Activated CD8-positive, alpha-beta memory T cell treated with anti-CD3 and anti-CD28 coated beads, Interleukin-2, amount 10 ng/mL, durations not matched to agents 7 days and 5 days (primary cell): ENCODE measurements around the gene CDH4. TPM values are rescaled to one million over a fixed set of nuclear protein-coding genes. Genes with fewer than 3 reads are reported as not detected.

Source experiments
- ATAC-seq: fragments of 150-1000 bp; cut with Tn5 transposase; one replicate; pipeline ENCODE4 v1.10.0; 2021; ENCODE audit warnings: moderate library complexity
- CTCF ChIA-PET: fragments of 350-600 bp; sonication (Branson Sonifier 250); formaldehyde crosslinking; loops from one replicate; lab custom pipeline; 2021; ENCODE audit warnings: antibody characterized with exemption; lab: Charles Lee
- DNase-seq: peaks from one replicate; pipeline ENCODE4 v3.0.0-alpha.2; 2020
- H3K27ac Mint-ChIP-seq: one replicate; pipeline ENCODE4 v1.8.0; 2021; ENCODE audit warnings: mild to moderate bottlenecking, mixed read lengths
- H3K27me3 Mint-ChIP-seq: one replicate; pipeline ENCODE4 v1.8.0; 2021; ENCODE audit warnings: mixed read lengths
- H3K36me3 Mint-ChIP-seq: one replicate; pipeline ENCODE4 v1.8.0; 2021; ENCODE audit warnings: mild to moderate bottlenecking, mixed read lengths
- H3K4me1 Mint-ChIP-seq: one replicate; pipeline ENCODE4 v1.8.0; 2021; ENCODE audit warnings: mixed read lengths
- H3K4me3 Mint-ChIP-seq: one replicate; pipeline ENCODE4 v1.8.0; 2021; ENCODE audit warnings: mild to moderate bottlenecking, moderate library complexity, mixed read lengths
- H3K9me3 Mint-ChIP-seq: one replicate; pipeline ENCODE4 v1.8.0; 2022; ENCODE audit warnings: low read depth, mixed read lengths
- total RNA-seq, 2 experiments: library from RNA; stranded (reverse); gene quantifications; one replicate each; pipeline ENCODE4 v1.2.3, GENCODE V29; 2021

CDH4 gene
- total RNA-seq, 2 experiments from 2014 or later, result 0.02 TPM; not detected in 1

DNA sequence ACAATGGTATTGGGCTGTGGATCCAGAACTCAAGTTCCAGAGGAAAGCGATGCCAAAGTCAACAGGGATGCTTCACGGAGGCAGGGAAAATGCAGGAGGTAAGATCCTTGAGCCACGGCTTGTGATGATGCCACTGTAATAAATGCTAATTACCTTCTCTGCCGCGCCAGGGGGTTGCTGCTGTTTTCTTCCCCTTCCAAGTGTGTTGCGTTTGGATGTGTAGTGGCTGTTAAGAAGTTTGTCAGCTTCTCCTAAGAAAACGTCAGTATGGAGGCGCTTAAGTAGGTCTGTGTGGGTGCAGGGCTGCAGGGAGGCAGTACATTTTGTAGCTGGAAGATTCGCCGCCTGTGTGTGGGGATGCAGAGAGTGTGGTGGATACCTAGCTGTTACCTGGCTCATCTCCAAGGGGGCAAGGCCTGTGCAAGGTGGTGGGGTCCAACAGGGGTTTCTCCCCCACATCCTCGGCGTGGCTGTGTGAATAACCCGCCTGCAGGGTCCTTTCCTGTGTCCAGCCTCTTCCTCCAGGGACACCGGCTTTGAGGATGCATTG, 318.7 kb downstream of the CDH4 start:
- peaks cover 5% of the 10 kb centered on the region for H3K9me3 Mint-ChIP-seq
- CTCF ChIA-PET, result no interaction called here
- no peaks in the 10 kb centered on the region for H3K36me3 Mint-ChIP-seq
- no peak overlapping the region for H3K4me3 Mint-ChIP-seq
- H3K4me1 Mint-ChIP-seq, result no peaks in the 10 kb centered on the region
- DNase-seq, result no peak
- ATAC-seq, result no peak
- no peak overlapping the region for H3K27ac Mint-ChIP-seq
- no peaks in the 10 kb centered on the region for H3K27me3 Mint-ChIP-seq

DNA sequence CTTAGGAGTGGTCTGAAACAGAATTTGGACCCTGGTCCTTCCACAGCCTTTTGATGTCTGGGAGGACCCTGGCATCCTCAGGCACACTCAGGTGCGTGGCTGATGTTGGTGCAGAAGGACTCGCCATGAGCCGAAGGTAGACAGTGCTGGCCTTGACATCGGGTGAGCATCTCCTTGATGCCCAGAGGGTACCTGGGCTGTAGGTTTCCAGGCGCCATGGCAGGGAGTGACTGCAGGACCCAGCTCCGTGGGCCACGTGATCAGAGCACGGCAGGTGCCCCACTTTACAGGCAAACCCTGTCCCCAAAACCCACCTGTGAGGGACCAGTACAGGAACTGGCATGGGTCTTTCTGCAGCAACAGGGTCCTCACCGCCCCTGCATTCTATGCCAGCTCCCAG, 319.2 kb downstream of the CDH4 start:
- DNase-seq, result no peak
- no peaks in the 10 kb centered on the region for H3K36me3 Mint-ChIP-seq

DNA sequence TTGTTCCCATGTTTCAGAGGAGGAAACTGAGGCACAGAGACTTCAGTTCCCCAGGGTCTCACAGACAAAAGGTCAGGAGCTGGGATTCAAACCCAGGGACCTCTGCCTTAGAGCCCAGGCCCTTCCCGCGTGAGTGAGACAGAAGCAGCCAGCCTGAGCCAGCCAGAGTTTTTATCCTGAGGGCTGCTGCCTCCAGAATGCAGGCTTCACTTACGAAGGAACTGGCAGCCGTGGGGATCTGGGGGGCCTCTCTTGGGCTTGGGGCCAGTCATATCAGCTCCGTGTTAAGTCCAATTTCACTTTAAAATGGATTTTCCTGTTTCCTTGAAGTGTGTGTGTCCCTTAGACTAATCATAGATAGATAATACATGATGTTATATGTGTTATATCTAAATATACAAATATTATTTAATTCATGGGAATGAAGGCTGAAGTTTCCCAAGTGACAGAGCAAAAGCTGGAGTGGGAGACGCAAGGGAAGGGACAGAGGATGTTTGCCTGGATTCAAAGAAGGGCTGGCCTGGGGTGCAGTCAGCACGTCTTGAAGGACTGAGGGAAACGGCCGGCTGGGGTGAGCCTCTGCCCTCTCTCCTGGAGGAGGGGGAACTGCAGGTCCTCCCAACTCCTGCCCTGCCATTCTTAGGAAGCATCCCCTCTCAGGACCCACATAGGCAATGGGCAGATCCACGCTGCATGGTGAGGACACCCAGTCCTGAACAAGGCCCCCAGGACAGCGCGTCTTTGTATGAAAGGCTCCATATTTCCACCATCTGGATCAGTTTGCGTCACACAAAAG, 320.1 kb downstream of the CDH4 start:
- no peak for ATAC-seq
- CTCF ChIA-PET, result no interaction called here
- Mint-ChIP-seq H3K4me3 (no peak overlapping the region), H3K36me3 (no peaks in the 10 kb centered on the region), H3K9me3 (peaks cover 5% of the 10 kb centered on the region), H3K27me3 (no peaks in the 10 kb centered on the region), H3K27ac (no peak overlapping the region), H3K4me1 (no peaks in the 10 kb centered on the region)
- no peak for DNase-seq

More for the DNA sequence above, 319.2 kb downstream of the CDH4 start:
- Mint-ChIP-seq H3K27me3 (no peaks in the 10 kb centered on the region), H3K4me1 (no peaks in the 10 kb centered on the region), H3K4me3 (no peak overlapping the region), H3K9me3 (peaks cover 5% of the 10 kb centered on the region), H3K27ac (no peak overlapping the region)
- CTCF ChIA-PET, result no interaction called here
- ATAC-seq, result no peak

DNA sequence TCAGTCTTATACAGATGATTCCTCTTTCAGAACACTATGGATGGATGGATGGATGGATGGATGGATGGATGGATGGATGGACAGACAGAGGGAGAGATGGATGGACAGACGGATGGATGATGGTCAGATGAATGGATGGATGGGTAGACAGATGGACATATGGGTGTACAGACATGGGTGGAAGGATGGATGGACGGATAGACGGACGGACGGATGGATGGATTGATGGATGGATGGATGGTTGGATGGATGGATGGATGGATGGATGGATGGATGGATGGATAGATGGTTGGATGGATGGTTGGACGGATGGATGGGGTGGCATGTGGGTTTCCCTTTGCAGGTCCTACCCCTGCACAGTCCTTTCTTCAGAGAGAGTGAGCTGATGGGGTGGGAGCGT, 320.7 kb downstream of the CDH4 start:
- ATAC-seq (no peak), DNase-seq (no peak)
- peaks cover 5% of the 10 kb centered on the region for H3K9me3 Mint-ChIP-seq
- H3K27me3 Mint-ChIP-seq, result no peaks in the 10 kb centered on the region
- H3K4me3 Mint-ChIP-seq, result no peak overlapping the region
- no peak overlapping the region for H3K27ac Mint-ChIP-seq
- H3K36me3 Mint-ChIP-seq, result no peaks in the 10 kb centered on the region
- H3K4me1 Mint-ChIP-seq, result no peaks in the 10 kb centered on the region
- CTCF ChIA-PET, result no interaction called here

DNA sequence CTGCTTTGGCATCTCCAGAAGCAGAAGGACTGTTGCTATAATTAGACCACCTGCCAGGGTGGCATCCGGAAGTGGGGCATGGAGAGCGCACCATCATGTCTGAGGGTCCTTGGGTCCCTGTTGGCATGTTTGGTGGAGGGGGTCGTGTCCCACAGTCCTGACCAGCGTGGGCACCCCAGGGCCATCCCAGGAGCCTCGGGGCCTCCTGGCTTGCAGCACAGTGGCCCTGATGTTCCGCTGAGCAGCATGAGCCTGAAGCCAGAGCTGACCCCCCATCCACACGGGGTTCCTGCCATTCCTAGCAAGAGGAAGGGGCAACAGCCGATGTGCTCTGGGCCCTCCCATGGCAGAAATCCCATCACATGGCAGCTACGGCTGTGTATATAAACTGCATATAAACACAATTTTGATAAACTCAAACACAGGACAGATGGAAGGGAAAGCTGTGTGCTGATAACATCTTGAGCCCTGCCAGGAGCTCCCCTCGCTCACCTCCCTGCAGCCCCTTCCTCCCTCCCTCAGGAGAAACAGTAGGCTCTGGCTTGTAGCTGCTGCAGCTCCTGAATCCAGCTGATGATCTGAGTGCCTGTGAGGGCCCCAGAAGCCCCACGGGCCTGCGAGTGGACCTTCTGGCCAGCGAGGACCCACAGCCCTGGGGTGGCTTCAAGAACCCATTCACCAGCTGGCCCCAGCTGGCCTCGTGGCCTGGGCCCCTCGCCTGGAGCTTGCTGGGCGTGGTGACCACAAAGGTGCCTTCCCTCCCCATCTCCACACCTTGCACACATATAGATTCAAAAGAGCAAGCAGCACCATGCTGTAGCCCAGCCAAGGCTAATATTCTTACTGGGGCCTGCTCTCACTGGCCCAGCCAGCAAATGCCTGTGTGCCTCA, 321.6 kb downstream of the CDH4 start:
- peaks cover 5% of the 10 kb centered on the region for H3K9me3 Mint-ChIP-seq
- no peak overlapping the region for H3K27ac Mint-ChIP-seq
- CTCF ChIA-PET, result no interaction called here
- no peaks in the 10 kb centered on the region for H3K27me3 Mint-ChIP-seq
- H3K36me3 Mint-ChIP-seq, result no peaks in the 10 kb centered on the region
- H3K4me1 Mint-ChIP-seq, result no peaks in the 10 kb centered on the region
- DNase-seq, result no peak
- H3K4me3 Mint-ChIP-seq, result no peak overlapping the region
- no peak for ATAC-seq

DNA sequence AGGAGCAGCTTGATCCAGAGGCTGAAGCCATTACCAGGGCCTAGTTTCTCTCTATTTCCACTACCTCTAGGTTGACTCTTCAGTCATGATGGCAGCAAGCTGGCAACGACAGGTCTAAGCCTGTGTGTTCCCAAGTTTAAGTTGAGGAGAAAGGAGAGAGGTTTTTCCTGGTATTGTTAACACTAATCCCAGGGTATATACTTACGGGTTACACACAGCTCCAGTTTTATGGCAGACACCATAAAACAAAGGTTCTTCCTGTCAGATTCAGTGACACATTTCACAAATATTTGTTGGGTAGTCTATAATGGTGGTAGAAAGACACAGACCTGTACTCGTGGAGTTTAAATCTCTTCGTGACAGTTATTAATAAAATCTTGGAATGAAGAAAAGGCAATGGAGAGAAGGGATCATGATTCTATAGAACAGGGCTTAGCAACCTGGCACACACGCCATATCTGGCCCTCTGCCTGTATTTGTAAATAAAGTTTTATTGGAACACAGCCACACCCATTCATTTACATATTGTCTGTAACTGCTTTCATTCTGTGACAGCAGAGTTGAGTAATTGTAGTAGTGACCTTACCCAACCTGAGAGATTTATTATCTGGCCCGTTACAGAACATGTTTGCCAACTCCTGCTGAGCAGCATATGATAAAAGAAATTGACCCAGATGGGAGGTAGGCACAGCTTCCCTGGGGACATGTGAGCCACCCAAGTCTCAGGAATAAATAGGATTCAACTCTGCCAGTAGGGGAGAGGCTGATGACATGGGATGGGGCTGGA, 323.3 kb downstream of the CDH4 start:
- H3K36me3 Mint-ChIP-seq, result no peaks in the 10 kb centered on the region
- no peaks in the 10 kb centered on the region for H3K4me1 Mint-ChIP-seq
- no peak for ATAC-seq
- no peak for DNase-seq
- CTCF ChIA-PET, result no interaction called here
- H3K27ac Mint-ChIP-seq, result no peak overlapping the region
- H3K9me3 Mint-ChIP-seq, result peaks cover 3% of the 10 kb centered on the region
- no peaks in the 10 kb centered on the region for H3K27me3 Mint-ChIP-seq
- no peak overlapping the region for H3K4me3 Mint-ChIP-seq

DNA sequence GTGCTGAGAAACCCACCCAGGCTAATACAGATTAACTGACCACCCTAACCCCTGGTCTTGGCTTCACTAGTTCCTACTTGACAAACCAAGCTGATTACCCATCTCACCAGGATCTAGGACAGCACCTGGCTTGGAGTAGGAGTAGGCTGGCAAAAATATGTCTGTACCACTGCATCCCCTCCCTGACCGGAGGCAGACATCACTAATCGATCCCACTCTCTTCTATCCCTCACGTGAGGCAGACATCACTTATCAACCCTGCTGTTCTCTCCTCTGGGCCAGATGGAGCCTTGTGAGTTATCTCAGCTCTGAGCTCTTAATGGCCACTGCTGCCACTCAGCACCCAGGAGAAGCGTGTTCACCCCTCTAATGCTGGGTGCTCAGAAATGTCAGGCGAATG, 324.3 kb downstream of the CDH4 start:
- DNase-seq, result no peak
- CTCF ChIA-PET, result no interaction called here
- Mint-ChIP-seq H3K9me3 (peaks cover 3% of the 10 kb centered on the region), H3K4me3 (no peak overlapping the region), H3K27ac (no peak overlapping the region), H3K27me3 (no peaks in the 10 kb centered on the region), H3K4me1 (no peaks in the 10 kb centered on the region), H3K36me3 (no peaks in the 10 kb centered on the region)
- ATAC-seq, result no peak

DNA sequence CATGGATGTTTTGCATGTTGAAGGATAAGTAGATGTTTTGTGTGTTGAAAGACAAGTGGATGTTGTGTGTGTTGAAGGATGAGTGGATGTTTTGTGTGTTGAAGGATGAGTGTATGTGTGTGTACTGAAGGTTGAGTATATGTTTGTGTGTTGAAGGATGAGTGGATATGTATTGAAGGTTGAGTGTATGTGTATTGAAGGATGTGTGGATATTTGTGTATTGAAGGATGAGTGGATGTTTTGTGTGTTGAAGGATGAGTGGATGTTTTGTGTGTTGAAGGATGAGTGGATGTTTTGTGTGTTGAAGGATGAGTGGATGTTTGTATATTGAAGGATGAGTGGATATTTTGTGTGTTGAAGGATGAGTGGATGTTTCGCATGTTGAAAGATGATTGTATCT, 325.0 kb downstream of the CDH4 start:
- CTCF ChIA-PET, result no interaction called here
- Mint-ChIP-seq H3K4me1 (no peaks in the 10 kb centered on the region), H3K9me3 (peaks cover 3% of the 10 kb centered on the region), H3K27ac (no peak overlapping the region), H3K36me3 (no peaks in the 10 kb centered on the region), H3K4me3 (no peak overlapping the region), H3K27me3 (no peaks in the 10 kb centered on the region)
- ATAC-seq (no peak), DNase-seq (no peak)

DNA sequence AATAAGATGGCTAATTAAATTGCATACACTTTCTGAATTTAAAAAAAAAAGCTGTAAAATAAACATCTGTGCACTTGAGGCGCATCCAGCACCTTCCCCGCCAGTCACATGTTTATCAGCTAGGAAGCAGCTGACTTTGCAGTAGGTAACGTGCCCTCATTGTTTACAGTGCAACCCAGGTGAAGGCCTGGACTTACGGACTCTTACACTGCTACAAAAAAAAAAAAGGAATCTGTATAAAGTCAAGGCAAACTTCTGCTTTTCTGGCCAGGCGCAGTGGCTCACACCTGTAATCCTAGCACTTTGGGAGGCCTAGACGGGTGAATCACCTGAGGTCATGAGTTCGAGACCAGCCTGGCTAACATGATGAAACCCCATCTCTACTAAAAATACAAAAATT, 327.8 kb downstream of the CDH4 start:
- CTCF ChIA-PET, result no interaction called here
- H3K27me3 Mint-ChIP-seq, result no peaks in the 10 kb centered on the region
- no peaks in the 10 kb centered on the region for H3K4me1 Mint-ChIP-seq
- ATAC-seq (no peak), DNase-seq (no peak)
- no peaks in the 10 kb centered on the region for H3K36me3 Mint-ChIP-seq
- no peak overlapping the region for H3K4me3 Mint-ChIP-seq
- no peak overlapping the region for H3K27ac Mint-ChIP-seq
- no peaks in the 10 kb centered on the region for H3K9me3 Mint-ChIP-seq

DNA sequence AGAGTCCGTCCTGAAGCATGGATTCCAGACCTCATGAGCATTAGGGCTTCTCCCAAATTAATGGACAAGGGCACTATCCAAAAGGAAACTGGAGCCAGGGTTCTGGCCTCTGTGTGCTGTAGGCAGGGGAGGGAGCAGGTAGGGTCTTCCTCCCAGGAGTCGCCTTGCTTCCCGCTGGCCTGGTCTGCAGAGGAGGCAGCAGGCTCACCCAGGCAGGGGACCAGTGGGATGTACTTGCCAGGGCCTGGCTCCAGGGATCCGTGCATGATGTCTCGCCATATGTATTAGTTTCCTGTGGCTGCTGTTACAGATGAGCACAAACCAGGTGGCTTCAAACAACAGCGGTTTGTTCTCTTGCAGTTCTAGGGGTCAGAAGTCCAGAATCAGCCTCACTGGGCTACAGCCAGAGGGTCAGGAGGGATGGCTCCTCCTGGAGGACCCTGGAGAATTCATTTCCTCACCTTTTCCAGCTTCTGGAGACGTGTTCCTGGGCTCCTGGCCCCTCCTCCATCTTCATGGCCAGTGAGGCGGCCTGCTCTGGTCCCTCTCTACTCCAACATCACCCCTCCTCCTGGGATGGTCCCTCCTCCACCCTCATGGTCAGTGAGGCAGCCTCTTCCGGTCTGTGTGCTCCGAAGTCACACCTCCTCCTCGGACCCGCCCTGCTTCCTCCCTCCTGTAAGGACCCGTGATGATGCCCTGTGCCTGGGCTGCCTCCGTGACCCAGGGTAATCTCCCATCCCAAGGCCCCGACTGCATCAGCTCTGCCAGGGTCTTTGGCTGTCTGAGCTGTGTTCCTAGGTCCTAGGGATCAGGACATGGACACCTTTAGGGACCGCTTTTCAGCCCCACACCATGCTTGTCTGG, 329.1 kb downstream of the CDH4 start:
- DNase-seq, result no peak
- no peaks in the 10 kb centered on the region for H3K9me3 Mint-ChIP-seq
- no peaks in the 10 kb centered on the region for H3K36me3 Mint-ChIP-seq
- no peak overlapping the region for H3K4me3 Mint-ChIP-seq
- CTCF ChIA-PET, result no interaction called here
- no peaks in the 10 kb centered on the region for H3K4me1 Mint-ChIP-seq
- no peak overlapping the region for H3K27ac Mint-ChIP-seq
- ATAC-seq, result no peak
- no peaks in the 10 kb centered on the region for H3K27me3 Mint-ChIP-seq

DNA sequence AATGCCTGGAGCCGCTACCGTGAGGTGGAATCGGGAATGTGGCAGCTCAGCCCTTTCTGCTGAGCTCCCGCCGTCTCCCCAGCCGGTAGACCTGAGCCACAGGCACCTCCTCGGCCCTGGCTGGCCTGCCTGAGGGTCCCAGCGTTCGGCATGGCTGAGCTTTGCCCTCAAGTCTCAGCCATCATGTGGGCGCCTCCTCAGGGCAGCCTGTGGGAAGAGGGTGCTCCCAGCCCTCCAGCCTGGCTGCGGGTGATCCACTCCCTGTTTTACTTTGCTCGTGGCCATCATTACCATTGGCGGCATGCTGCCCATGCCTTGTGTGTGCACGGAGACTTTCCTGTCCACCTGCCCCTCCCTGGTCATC, 329.7 kb downstream of the CDH4 start:
- no peak for DNase-seq
- no peak for ATAC-seq
- CTCF ChIA-PET, result no interaction called here
- no peak overlapping the region for H3K4me3 Mint-ChIP-seq
- no peaks in the 10 kb centered on the region for H3K36me3 Mint-ChIP-seq
- H3K27ac Mint-ChIP-seq, result no peak overlapping the region
- no peaks in the 10 kb centered on the region for H3K9me3 Mint-ChIP-seq
- no peaks in the 10 kb centered on the region for H3K27me3 Mint-ChIP-seq
- H3K4me1 Mint-ChIP-seq, result no peaks in the 10 kb centered on the region

DNA sequence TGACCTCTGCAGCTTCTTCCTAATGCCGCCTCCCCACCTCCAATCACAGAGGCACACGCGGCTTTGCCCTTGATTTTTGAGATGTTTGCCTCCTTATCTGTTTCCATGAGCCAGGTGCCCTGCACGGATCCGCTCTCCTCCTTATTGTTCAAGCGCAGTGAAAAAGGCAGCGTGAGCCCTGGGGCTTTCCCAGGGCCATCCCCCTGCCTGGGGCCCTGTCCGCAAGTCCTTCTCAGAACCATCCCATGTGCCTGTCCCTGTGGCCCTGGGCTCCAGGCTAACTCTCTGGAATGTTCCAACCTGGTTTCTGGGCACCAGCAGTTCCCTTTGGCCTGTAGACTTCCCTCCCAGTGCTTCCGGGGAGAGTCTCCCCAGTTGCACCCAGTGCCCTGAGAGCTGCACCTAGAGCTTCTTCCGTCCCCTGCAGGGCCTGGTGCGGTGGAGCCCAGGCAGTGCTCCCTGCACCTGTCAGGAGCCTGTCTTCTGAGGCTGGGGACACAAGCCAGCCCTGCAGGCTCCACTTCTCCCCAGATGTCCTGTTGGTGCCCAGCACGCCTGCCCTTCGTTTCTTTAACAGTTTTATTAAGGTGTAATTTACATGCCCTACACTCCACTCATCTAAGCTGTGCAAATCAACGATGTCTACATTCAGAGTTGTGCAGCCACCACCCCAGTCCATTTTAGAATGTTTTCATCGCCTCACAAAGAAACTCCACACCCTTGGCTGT, 330.3 kb downstream of the CDH4 start:
- CTCF ChIA-PET, result no interaction called here
- Mint-ChIP-seq H3K4me1 (no peaks in the 10 kb centered on the region), H3K27me3 (no peaks in the 10 kb centered on the region), H3K4me3 (no peak overlapping the region), H3K9me3 (no peaks in the 10 kb centered on the region), H3K27ac (no peak overlapping the region), H3K36me3 (no peaks in the 10 kb centered on the region)
- ATAC-seq (no peak), DNase-seq (no peak)
